HL-60 (cell line): ENCODE data around the gene KCNQ1.

ENCODE experiments used
- CTCF ChIP-seq: IDR thresholded peaks from one replicate; pipeline ENCODE4 v1.5.1; 2011; ENCODE audit warnings: low read length, control low read depth, inconsistent platforms; ENCODE audit not compliant: insufficient read depth
- GABPA ChIP-seq: IDR thresholded peaks from 2 replicates; pipeline ENCODE4 v1.6.1; 2012; ENCODE audit warnings: low read depth
- POLR2AphosphoS5 ChIP-seq: IDR thresholded peaks from 2 replicates; pipeline ENCODE4 v1.6.1; 2012; ENCODE audit warnings: low read depth
- REST ChIP-seq: IDR thresholded peaks from 2 replicates; pipeline ENCODE4 v1.6.1; 2012; ENCODE audit warnings: low read depth; ENCODE audit not compliant: insufficient replicate concordance

GRCh38 chr11:2835296-2835695 lies 390.5 kb downstream of the KCNQ1 start:
- TF ChIP-seq CTCF (no peak), POLR2AphosphoS5 (no peak), GABPA (no peak), REST (no peak)
